Glomerular endothelial cell (primary cell): ENCODE results near the gene PDZRN4. TPM values are rescaled to one million over a fixed set of nuclear protein-coding genes. Genes with fewer than 3 reads are reported as not detected.
A peak's percentile ranks its signal among the peaks of the same experiment; 100 is the strongest.

Source experiments
- DNase-seq: peaks from one replicate; pipeline ENCODE4 v3.0.0-alpha.2; 2011; ENCODE audit warnings: low read depth, low spot score; ENCODE audit errors: extremely low read depth
- total RNA-seq: library from RNA; depleted of rRNA; stranded (reverse); fragments of >200 nt; gene quantifications from 2 replicates; pipeline ENCODE4 v1.2.3, GENCODE V29; 2015

Gene PDZRN4
- total RNA-seq, 1 donor from 2014 or later, result not detected

DNA sequence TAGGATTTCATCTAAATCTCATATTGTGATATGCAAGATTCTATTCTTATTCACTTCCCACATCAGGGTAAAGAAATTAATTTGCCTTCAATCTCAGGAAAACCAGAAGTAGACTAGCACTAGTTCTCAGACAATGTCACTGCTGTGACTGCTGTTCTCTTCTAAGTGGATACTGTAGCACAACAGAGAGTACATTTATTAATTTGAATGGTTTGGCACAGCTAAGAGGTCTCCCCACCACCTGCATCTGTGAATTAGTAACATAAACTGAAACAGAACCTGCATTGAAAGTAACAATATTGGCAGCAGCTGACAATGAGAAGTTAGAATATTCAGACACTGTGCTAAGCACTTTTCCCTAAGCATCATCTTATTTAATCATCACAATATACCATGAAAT is 253.1 kb downstream of the PDZRN4 start:
- DNase-seq, result no peak

GRCh38 chr12:41442896-41443295 is 254.8 kb downstream of the PDZRN4 start:
- no peak for DNase-seq

- DNase-seq, result no peak
These were observed 255.6 kb downstream of the PDZRN4 start for GRCh38 chr12:41443690-41444089.

GRCh38 chr12:41452838-41453407 is 264.8 kb downstream of the PDZRN4 start:
- DNase-seq, result no peak

DNA sequence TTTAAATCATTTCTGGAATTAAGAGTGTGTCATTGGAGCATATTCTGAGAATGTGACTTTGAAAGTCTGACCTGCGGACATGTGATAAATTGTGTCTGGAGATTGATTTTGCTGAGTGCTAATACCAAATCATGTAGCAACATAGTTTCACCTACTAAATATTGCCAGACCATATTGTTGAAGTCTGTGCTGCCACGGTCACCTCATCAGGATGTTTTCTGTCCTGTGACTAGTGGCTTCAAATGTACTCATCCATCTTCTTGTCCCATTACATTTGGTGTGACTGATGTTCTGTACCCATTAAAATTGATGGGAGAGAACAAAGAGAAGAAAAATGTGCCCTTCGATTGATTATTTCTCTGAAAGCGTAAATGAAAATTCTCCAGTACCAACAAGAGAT is 265.3 kb downstream of the PDZRN4 start:
- DNase-seq, result no peak

- DNase-seq, result no peak
These were observed 271.2 kb downstream of the PDZRN4 start for GRCh38 chr12:41459111-41459905.

- DNase-seq, result no peak
These were observed 271.7 kb downstream of the PDZRN4 start for GRCh38 chr12:41459906-41460214.

GRCh38 chr12:41460906-41461305 is 272.8 kb downstream of the PDZRN4 start:
- DNase-seq, result no peak

GRCh38 chr12:41462312-41462711 is 274.2 kb downstream of the PDZRN4 start:
- no peak for DNase-seq

DNA sequence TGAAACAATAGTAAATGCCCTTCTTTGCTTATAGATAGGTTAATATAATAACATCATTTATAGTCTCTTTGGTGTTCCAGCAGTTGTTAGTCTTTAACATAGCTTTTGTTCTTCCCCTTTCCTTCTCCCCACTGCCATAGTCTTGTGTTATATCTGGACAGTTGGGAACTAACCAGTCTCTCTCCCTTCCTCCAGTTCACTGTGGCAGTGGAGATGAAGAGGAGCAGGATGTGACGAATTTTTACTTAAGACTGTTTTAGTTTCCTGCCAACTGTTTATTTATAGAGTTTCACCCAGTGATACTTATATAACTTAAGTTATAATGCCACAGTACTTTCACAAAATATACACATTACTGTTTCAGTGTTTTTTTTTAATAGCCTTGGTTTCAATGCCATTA is 277.4 kb downstream of the PDZRN4 start:
- no peak for DNase-seq

DNA sequence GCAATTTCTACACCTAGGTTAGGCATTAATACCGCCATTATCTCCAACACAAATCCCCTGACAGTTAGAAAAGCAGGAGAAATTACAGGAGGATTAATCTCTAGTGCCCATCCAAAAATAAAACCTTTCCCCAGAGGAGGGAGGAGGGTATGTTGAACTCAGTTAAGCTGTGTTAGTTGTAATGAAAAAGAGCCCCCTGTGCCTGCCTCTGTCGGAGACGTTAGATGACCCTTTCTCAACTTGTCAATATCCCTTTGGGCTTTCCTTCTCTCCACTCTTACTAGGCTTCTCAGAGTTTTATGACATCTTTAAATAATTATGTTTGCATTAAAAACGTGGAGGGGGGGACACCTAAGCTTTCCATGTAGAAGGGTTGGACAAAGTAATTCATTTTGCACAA is 278.2 kb downstream of the PDZRN4 start:
- DNase-seq, result no peak

DNA sequence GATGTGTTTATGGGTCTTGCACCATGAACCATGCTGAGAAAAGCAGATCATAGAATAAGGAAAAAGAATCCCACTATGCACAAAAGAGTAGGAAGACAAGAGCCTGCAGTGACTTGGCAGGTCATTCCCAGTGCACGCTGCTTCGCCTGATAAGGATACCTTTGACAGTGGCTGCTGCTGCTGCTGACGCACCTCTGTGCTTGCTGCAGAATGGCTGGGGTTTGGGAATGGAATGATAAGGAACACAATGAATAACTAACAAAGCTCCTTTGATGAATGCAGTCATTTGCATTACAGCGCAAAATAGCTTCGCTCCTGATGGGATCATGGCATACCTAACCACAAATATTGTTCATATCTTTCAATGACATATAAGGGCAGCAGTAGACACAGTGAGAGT is 278.7 kb downstream of the PDZRN4 start:
- DNase-seq, result no peak

GRCh38 chr12:41467591-41468325 is 279.6 kb downstream of the PDZRN4 start:
- no peak for DNase-seq

GRCh38 chr12:41468341-41468740 is 280.2 kb downstream of the PDZRN4 start:
- no peak for DNase-seq

DNA sequence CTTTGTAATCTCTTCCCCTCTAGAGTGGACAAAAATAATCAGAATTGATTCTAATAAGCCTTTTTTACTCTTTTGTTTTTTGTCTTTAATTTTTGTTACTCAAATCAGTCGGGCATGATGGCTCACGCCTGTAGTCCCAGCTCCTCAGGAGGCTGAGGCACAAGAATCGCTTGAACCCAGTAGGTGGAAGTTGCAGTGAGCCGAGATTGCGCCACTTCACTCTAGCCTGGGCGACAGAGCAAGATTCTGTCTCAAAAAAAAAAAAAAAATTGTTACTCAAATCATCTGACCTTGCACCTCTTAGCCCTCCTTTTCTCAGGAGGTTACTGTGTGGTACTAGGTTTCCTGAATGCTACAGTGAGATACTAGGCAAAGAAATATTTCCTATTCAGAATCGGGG is 280.6 kb downstream of the PDZRN4 start:
- no peak for DNase-seq

GRCh38 chr12:41473441-41473840 is 285.3 kb downstream of the PDZRN4 start:
- no peak for DNase-seq

DNA sequence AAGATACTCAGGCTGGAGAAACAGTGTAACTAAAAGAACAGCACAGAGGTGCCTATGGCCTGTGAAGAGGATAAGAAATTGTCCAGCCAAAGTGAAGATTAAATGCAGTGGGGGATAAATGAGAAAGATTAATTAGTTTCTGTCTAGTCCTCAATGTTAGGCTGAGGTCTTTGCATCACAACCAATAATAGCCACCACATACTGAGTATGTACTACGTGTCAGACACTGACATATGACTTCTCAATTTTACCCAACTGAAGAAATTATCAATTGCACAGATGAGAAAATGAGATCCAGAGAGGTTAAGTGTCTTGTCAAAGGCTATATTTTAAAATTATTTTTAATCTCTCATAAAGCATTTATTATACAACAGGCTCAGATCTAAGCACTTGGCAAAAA is 285.9 kb downstream of the PDZRN4 start:
- DNase-seq, result no peak

DNA sequence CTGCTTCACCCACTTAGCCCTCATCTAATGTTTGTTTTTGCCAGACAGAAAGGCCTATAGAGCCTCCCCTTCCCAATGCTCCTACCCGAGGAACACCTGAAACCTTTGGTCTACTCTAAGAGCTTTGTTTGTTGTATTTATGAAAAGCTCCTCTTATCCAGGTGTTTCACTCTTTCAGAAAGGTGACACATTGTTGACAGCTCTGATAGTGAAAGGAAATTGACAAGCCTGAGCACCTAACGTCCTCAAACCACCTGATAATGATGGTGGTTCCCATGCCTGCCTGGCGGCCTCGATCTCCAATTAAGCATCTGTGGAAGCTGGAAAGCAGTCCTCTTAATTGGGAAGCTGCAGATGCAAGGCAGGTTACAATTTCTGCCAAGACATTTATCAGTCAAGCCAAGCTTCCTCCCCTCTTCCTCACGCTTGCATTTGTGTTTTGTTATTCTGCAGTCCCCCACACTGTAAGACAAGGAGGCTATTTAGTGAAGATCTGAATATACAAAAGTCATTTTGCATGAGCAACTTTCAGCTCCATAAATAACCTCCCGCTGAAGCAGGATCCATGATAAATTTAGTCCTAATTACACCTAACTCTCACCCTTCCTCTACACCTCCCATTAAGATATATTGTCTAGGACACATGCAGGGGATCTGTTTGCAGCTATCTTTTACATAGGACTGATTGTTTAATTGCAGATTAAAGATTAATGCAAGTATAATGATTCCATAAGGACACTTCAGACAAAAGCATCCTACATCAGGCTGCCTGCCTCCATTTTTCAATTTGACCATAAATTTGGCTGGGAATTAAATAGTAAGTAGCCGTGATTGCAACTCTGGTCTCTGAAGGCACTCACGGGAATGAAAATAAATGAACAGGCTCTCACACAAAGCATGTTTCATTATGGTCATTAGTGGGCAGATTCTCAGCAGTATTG is 288.6 kb downstream of the PDZRN4 start:
- no peak for DNase-seq

- DNase-seq, result no peak
These were observed 291.3 kb downstream of the PDZRN4 start for GRCh38 chr12:41479426-41479825.

GRCh38 chr12:41485203-41485602 is 297.1 kb downstream of the PDZRN4 start:
- DNase-seq, result peak; percentile 45

GRCh38 chr12:41486718-41487117 is 298.6 kb downstream of the PDZRN4 start:
- DNase-seq, result no peak
